ENCODE measurements around the gene KRT20. TPM values are rescaled to one million over a fixed set of nuclear protein-coding genes. Genes with fewer than 3 reads are reported as not detected.
"Not testable (repeated sequence)": the region's sequence is repeated elsewhere in the genome, so short reads cannot be mapped to it uniquely, and the experiment has no call there.

Gene KRT20
- total RNA-seq, 3 donors from 2014 or later (not counting 1 experiment from before 2014, with no cell fraction given) = not detected

GRCh38 chr17:40926341-40926740, 41.3 kb upstream of the KRT20 start:
- intact Hi-C loops (cut with micrococcal nuclease) = no loop called here
- ATAC-seq = no peak

GRCh38 chr17:40922239-40922638, 37.2 kb upstream of the KRT20 start:
- Mint-ChIP-seq H3K4me3 (no peak overlapping the region), H3K36me3 (no peaks in the 10 kb centered on the region), H3K27ac (no peak overlapping the region), H3K4me1 (no peaks in the 10 kb centered on the region), H3K9me3 (no peaks in the 10 kb centered on the region), H3K27me3 (ENCODE audit: low read depth in 2 of 2) (peaks cover 23 to 46% of the 10 kb centered on the region in 2 donors)
- Histone ChIP-seq H3K4me3 (ENCODE audit: low read length) (no peak overlapping the region), H3K27ac (ENCODE audit: low read length) (no peak overlapping the region), H3K27me3 (ENCODE audit: control insufficient read depth, insufficient read depth, low read length) (peaks cover 2% of the 10 kb centered on the region), H3K9me3 (ENCODE audit: control insufficient read depth, insufficient read depth, low read length) (no peaks in the 10 kb centered on the region), H3K4me1 (ENCODE audit: control insufficient read depth, insufficient read depth, low read length) (no peaks in the 10 kb centered on the region), H3K36me3 (ENCODE audit: control insufficient read depth, insufficient read depth, low read length) (no peaks in the 10 kb centered on the region)
- no peak for DNase-seq
- WGBS (ENCODE audit: insufficient coverage) = 79% methylated on average over 2 of the region's 2 CpGs
- ATAC-seq = no peak
- intact Hi-C loops (cut with micrococcal nuclease) = no loop called here
- TF ChIP-seq CTCF (IDR thresholded peaks at IDR 0.05) = no peak

More at GRCh38 chr17:40926341-40926740, 41.3 kb upstream of the KRT20 start:
- DNase-seq = no peak
- no peak overlapping the region for H3K4me3 Mint-ChIP-seq
- H3K27me3 Mint-ChIP-seq (ENCODE audit: low read depth in 2 of 2) = peaks cover 26 to 51% of the 10 kb centered on the region in 2 donors
- no peak overlapping the region for H3K27ac Mint-ChIP-seq
- Histone ChIP-seq H3K36me3 (ENCODE audit: control insufficient read depth, insufficient read depth, low read length) (no peaks in the 10 kb centered on the region), H3K27ac (ENCODE audit: low read length) (no peak overlapping the region), H3K4me3 (ENCODE audit: low read length) (no peak overlapping the region), H3K9me3 (ENCODE audit: control insufficient read depth, insufficient read depth, low read length) (no peaks in the 10 kb centered on the region), H3K4me1 (ENCODE audit: control insufficient read depth, insufficient read depth, low read length) (no peaks in the 10 kb centered on the region), H3K27me3 (ENCODE audit: control insufficient read depth, insufficient read depth, low read length) (no peaks in the 10 kb centered on the region)
- H3K36me3 Mint-ChIP-seq = no peaks in the 10 kb centered on the region
- no peaks in the 10 kb centered on the region for H3K9me3 Mint-ChIP-seq
- WGBS (ENCODE audit: insufficient coverage) = 89% methylated on average over 8 of the region's 8 CpGs
- no peaks in the 10 kb centered on the region for H3K4me1 Mint-ChIP-seq
- TF ChIP-seq CTCF (IDR thresholded peaks at IDR 0.05) = no peak

GRCh38 chr17:40921026-40921425, 36.0 kb upstream of the KRT20 start:
- peaks cover 2% of the 10 kb centered on the region for H3K27me3 ChIP-seq (ENCODE audit: control insufficient read depth, insufficient read depth, low read length)
- no peaks in the 10 kb centered on the region for H3K9me3 ChIP-seq (ENCODE audit: control insufficient read depth, insufficient read depth, low read length)
- no peaks in the 10 kb centered on the region for H3K4me1 ChIP-seq (ENCODE audit: control insufficient read depth, insufficient read depth, low read length)
- intact Hi-C loops (cut with micrococcal nuclease) = no loop called here
- H3K4me3 Mint-ChIP-seq = no peak overlapping the region
- no peaks in the 10 kb centered on the region for H3K36me3 ChIP-seq (ENCODE audit: control insufficient read depth, insufficient read depth, low read length)
- H3K27ac ChIP-seq (ENCODE audit: low read length) = no peak overlapping the region
- H3K27me3 Mint-ChIP-seq (ENCODE audit: low read depth in 2 of 2) = peaks cover 14 to 34% of the 10 kb centered on the region in 2 donors
- WGBS (ENCODE audit: insufficient coverage) = 100% methylated on average over 1 of the region's 2 CpGs
- DNase-seq (no peak), ATAC-seq (no peak)
- no peak for TF ChIP-seq CTCF (IDR thresholded peaks at IDR 0.05)
- H3K9me3 Mint-ChIP-seq = no peaks in the 10 kb centered on the region
- H3K27ac Mint-ChIP-seq = no peak overlapping the region
- H3K4me1 Mint-ChIP-seq = no peaks in the 10 kb centered on the region
- H3K36me3 Mint-ChIP-seq = no peaks in the 10 kb centered on the region
- no peak overlapping the region for H3K4me3 ChIP-seq (ENCODE audit: low read length)

- DNase-seq; H3K36me3 ChIP-seq (ENCODE audit: control insufficient read depth, insufficient read depth, low read length); H3K4me3 Mint-ChIP-seq; H3K4me3 ChIP-seq (ENCODE audit: low read length); H3K9me3 Mint-ChIP-seq; H3K9me3 ChIP-seq (ENCODE audit: control insufficient read depth, insufficient read depth, low read length); H3K4me1 Mint-ChIP-seq; intact Hi-C loops (cut with micrococcal nuclease); H3K4me1 ChIP-seq (ENCODE audit: control insufficient read depth, insufficient read depth, low read length); H3K27ac Mint-ChIP-seq; H3K36me3 Mint-ChIP-seq; H3K27ac ChIP-seq (ENCODE audit: low read length); H3K27me3 ChIP-seq (ENCODE audit: control insufficient read depth, insufficient read depth, low read length); ATAC-seq: not testable (repeated sequence)
- H3K27me3 Mint-ChIP-seq (ENCODE audit: low read depth in 2 of 2) = peaks cover 6 to 22% of the 10 kb centered on the region in 2 donors
- no CpG with 5 or more reads among the region's 2 CpGs for WGBS (ENCODE audit: insufficient coverage)
Measured at GRCh38 chr17:40917116-40917515, 32.1 kb upstream of the KRT20 start.

Measured in natural killer cell (primary cell).